GM19099 (cell line): ENCODE data around the gene TGM5.

Experiments used
- POLR2A ChIP-seq: IDR thresholded peaks from 3 replicates; pipeline ENCODE4 v1.6.1; 2011; ENCODE audit warnings: low read depth; ENCODE audit not compliant: insufficient read length; ENCODE audit errors: extremely low read depth

TGM5 gene

GRCh38 chr15:43214592-43215295 is 52.0 kb downstream of the TGM5 start:
- TF ChIP-seq POLR2A: no peak

- no peak for TF ChIP-seq POLR2A
Measured at GRCh38 chr15:43214169-43214568, 52.6 kb downstream of the TGM5 start.

GRCh38 chr15:43213466-43213865 is 53.3 kb downstream of the TGM5 start:
- TF ChIP-seq POLR2A: no peak

GRCh38 chr15:43212951-43213350 is 53.8 kb downstream of the TGM5 start:
- TF ChIP-seq POLR2A: no peak

GRCh38 chr15:43212299-43212698 is 54.4 kb downstream of the TGM5 start:
- TF ChIP-seq POLR2A: no peak

- no peak for TF ChIP-seq POLR2A
Measured at GRCh38 chr15:43211224-43211735, 55.4 kb downstream of the TGM5 start.

GRCh38 chr15:43210807-43211206 is 55.9 kb downstream of the TGM5 start:
- no peak for TF ChIP-seq POLR2A

- TF ChIP-seq POLR2A: no peak
Measured at GRCh38 chr15:43210172-43210745, 56.5 kb downstream of the TGM5 start.

- TF ChIP-seq POLR2A: no peak
Measured at GRCh38 chr15:43209059-43209824, 57.5 kb downstream of the TGM5 start.

GRCh38 chr15:43208052-43209002 is 58.4 kb downstream of the TGM5 start:
- TF ChIP-seq POLR2A: no peak

- no peak for TF ChIP-seq POLR2A
Measured at GRCh38 chr15:43207024-43207423, 59.7 kb downstream of the TGM5 start.

GRCh38 chr15:43206054-43206453 is 60.7 kb downstream of the TGM5 start:
- no peak for TF ChIP-seq POLR2A

GRCh38 chr15:43204016-43204901 is 62.5 kb downstream of the TGM5 start:
- TF ChIP-seq POLR2A: no peak
